GM12878 (cell line): ENCODE results near the gene CACNA1H. TPM values are rescaled to one million over a fixed set of nuclear protein-coding genes. Genes with fewer than 3 reads are reported as not detected.

Experiments used
- ATAC-seq: fragments of 200-7000 bp; cut with Tn5 transposase; 3 replicates; pipeline ENCODE4 v1.9.1; 2020; ENCODE audit warnings: mild to moderate bottlenecking, moderate library complexity
- BruUV-seq: library from RNA; stranded (reverse); fragments of 400-500 nt; replicated peaks from 2 replicates; lab custom pipeline; 2021; lab: Mats Ljungman, UMichigan
- CTCF ChIA-PET: fragments of 300-600 bp; sonication (Branson Sonifier 250); formaldehyde crosslinking; extraction: SDS; loops from one replicate; lab custom pipeline; 2021; ENCODE audit warnings: inconsistent platforms; lab: Yijun Ruan, JAX
- POLR2A ChIA-PET: fragments of 350-600 bp; formaldehyde crosslinking; extraction: SDS; loops from one replicate; lab custom pipeline; 2021; ENCODE audit warnings: inconsistent platforms; lab: Charles Lee
- RAD21 ChIA-PET: fragments of 300-600 bp; sonication (Branson Sonifier 250); formaldehyde crosslinking; loops from one replicate; lab custom pipeline; 2023; ENCODE audit warnings: antibody characterized with exemption; ENCODE audit not compliant: unreplicated experiment; lab: Charles Lee
- SMC1A ChIA-PET: fragments of 300-600 bp; sonication (Branson Sonifier 250); formaldehyde crosslinking; loops from one replicate; lab custom pipeline; 2023; ENCODE audit not compliant: unreplicated experiment, uncharacterized antibody; lab: Charles Lee
- DNase-seq: peaks from one replicate; pipeline ENCODE4 v3.0.0-alpha.2; 2011; ENCODE audit warnings: low read depth, low spot score
- FAIRE-seq: peaks from 3 replicates; lab custom pipeline; 2011; peaks lifted over from hg19 to GRCh38; lab: Jason Lieb, UNC
- H2AFZ ChIP-seq: 2 replicates; pipeline ENCODE4 v1.6.0; 2011; ENCODE audit warnings: low read depth, low read length, control low read depth; ENCODE audit not compliant: control insufficient read depth
- H3K27ac ChIP-seq: 2 replicates; pipeline ENCODE4 v1.5.1; 2011; ENCODE audit warnings: control low read depth; ENCODE audit not compliant: control insufficient read depth, insufficient read depth
- H3K27me3 ChIP-seq, 2 experiments: replicated peaks in 1 of 2; 2 replicates each; pipeline versions ENCODE4 v1.6.0 to v1.6.1; 2011; ENCODE audit warnings: low read length in 1 of 2; ENCODE audit not compliant: control insufficient read depth in 2 of 2, insufficient read depth in 2 of 2
- H3K36me3 ChIP-seq, 2 experiments: 2 replicates each; pipeline ENCODE4 v1.5.1; 2011; ENCODE audit warnings: low read length in 1 of 2; ENCODE audit not compliant: control insufficient read depth in 2 of 2, insufficient read depth in 2 of 2
- H3K4me1 ChIP-seq: 2 replicates; pipeline ENCODE4 v1.6.1; 2011; ENCODE audit warnings: mild to moderate bottlenecking, low read length, moderate library complexity, mixed read lengths; ENCODE audit not compliant: control insufficient read depth, insufficient read depth
- H3K4me2 ChIP-seq: 2 replicates; pipeline ENCODE4 v1.6.0; 2011; ENCODE audit warnings: control low read depth; ENCODE audit not compliant: control insufficient read depth, insufficient read depth
- H3K4me3 ChIP-seq: fragments of 200-600 bp; sonication (generic); 2 replicates; pipeline ENCODE4 v1.5.1; 2016
- H3K79me2 ChIP-seq: 2 replicates; pipeline ENCODE4 v1.6.0; 2011; ENCODE audit warnings: low read length; ENCODE audit not compliant: control insufficient read depth, insufficient read depth
- H3K9ac ChIP-seq: 2 replicates; pipeline ENCODE4 v1.8.0; 2011; ENCODE audit warnings: low read length, control low read depth, mixed read lengths; ENCODE audit not compliant: control insufficient read depth, insufficient read depth
- H3K9me3 ChIP-seq: replicated peaks from 3 replicates; pipeline ENCODE4 v1.5.1; 2011; ENCODE audit warnings: mild to moderate bottlenecking, low read length; ENCODE audit not compliant: control insufficient read depth, insufficient read depth
- H4K20me1 ChIP-seq: 2 replicates; pipeline ENCODE4 v1.6.0; 2011; ENCODE audit not compliant: control insufficient read depth, insufficient read depth
- ATF2 ChIP-seq: IDR thresholded peaks from 2 replicates; pipeline ENCODE4 v1.6.1; 2012; ENCODE audit warnings: low read length, inconsistent platforms
- BACH1 ChIP-seq: fragments of 450-650 bp; IDR thresholded peaks from 2 replicates; pipeline ENCODE4 v1.6.1; 2017; ENCODE audit warnings: mild to moderate bottlenecking, borderline replicate concordance
- CBX3 ChIP-seq: fragments of 200-600 bp; sonication (generic); IDR thresholded peaks from 2 replicates; pipeline ENCODE4 v1.6.1; 2016; ENCODE audit warnings: low read depth, borderline replicate concordance
- ESRRA ChIP-seq: IDR thresholded peaks from 2 replicates; pipeline ENCODE4 v1.6.1; 2012; ENCODE audit warnings: mild to moderate bottlenecking, low read length, improper control_type of control experiment
- FOXK2 ChIP-seq: fragments of 450-650 bp; IDR thresholded peaks from 2 replicates; pipeline ENCODE4 v1.6.1; 2017; ENCODE audit warnings: mild to moderate bottlenecking, moderate library complexity
- GATAD2B ChIP-seq: fragments of 450-650 bp; conservative IDR thresholded peaks from 2 replicates; pipeline ENCODE4 v1.6.1; 2017; ENCODE audit warnings: low read depth, mild to moderate bottlenecking, moderate library complexity
- NFIC ChIP-seq: IDR thresholded peaks from 2 replicates; pipeline ENCODE4 v1.6.1; 2012; ENCODE audit warnings: low read depth, mild to moderate bottlenecking, inconsistent platforms, low read length, moderate library complexity
- NFYA ChIP-seq: IDR thresholded peaks from 2 replicates; pipeline ENCODE4 v1.6.1; 2011; ENCODE audit warnings: low read depth, mild to moderate bottlenecking, low read length, improper control_type of control experiment, borderline replicate concordance
- PML ChIP-seq: IDR thresholded peaks from 2 replicates; pipeline ENCODE4 v1.6.1; 2012; ENCODE audit warnings: low read length, inconsistent platforms
- POLR2A ChIP-seq: IDR thresholded peaks from 2 replicates; pipeline ENCODE4 v1.6.1; 2011; ENCODE audit warnings: low read depth, mild to moderate bottlenecking, low read length
- RAD51 ChIP-seq: fragments of 450-650 bp; IDR thresholded peaks from 2 replicates; pipeline ENCODE4 v1.6.1; 2016; ENCODE audit warnings: moderate library complexity, mild to moderate bottlenecking, inconsistent platforms
- RUNX3 ChIP-seq: IDR thresholded peaks from 2 replicates; pipeline ENCODE4 v1.6.1; 2012; ENCODE audit warnings: low read length, inconsistent platforms
- SMC3 ChIP-seq: IDR thresholded peaks from 2 replicates; pipeline ENCODE4 v1.6.1; 2011; ENCODE audit warnings: low read length, improper control_type of control experiment, borderline replicate concordance
- USF1 ChIP-seq: IDR thresholded peaks from 2 replicates; pipeline ENCODE4 v1.6.1; 2011; ENCODE audit warnings: borderline replicate concordance, low read depth, mild to moderate bottlenecking, moderate library complexity, mixed read lengths, low read length; ENCODE audit not compliant: insufficient read depth; ENCODE audit errors: extremely low read length
- WRNIP1 ChIP-seq: IDR thresholded peaks from 2 replicates; pipeline ENCODE4 v1.6.1; 2011; ENCODE audit warnings: low read depth, low read length, improper control_type of control experiment, borderline replicate concordance
- ZNF24 ChIP-seq: fragments of 450-650 bp; IDR thresholded peaks from 2 replicates; pipeline ENCODE4 v1.6.1; 2017; ENCODE audit warnings: antibody characterized with exemption, mild to moderate bottlenecking
- ZNF384 ChIP-seq: IDR thresholded peaks from 2 replicates; pipeline ENCODE4 v1.6.1; 2012; ENCODE audit warnings: low read depth, mild to moderate bottlenecking, low read length, improper control_type of control experiment, borderline replicate concordance
- WGBS: methylation state at CpG from one replicate; pipeline ENCODE4 v1.1.6; 2016; ENCODE audit warnings: low lambda C conversion rate; ENCODE audit not compliant: insufficient replicate concordance, insufficient coverage; ENCODE audit errors: missing lambda C conversion rate; 5-methylcytosine and 5-hydroxymethylcytosine counted together
- in situ Hi-C: fragments of 300-500 bp; cut with MboI; formaldehyde crosslinking; loops from 9 replicates; pipeline ENCODE4 v1.14.3; 2018; ENCODE audit warnings: mixed read lengths
- intact Hi-C: fragments of 100-400 bp; cut with micrococcal nuclease; formaldehyde crosslinking; loops from one replicate; pipeline ENCODE4 v1.14.2; 2022; ENCODE audit not compliant: unreplicated experiment
- polyA plus RNA-seq, 11 experiments: library from polyadenylated mRNA; depleted of rRNA in 4 of 11; unstranded in 6 of 11; stranded (reverse) in 5 of 11; fragments of >200 nt; fragmentation: Nextera tagmentation in 4 of 11; fragmentation: Illumina TruSeq in 1 of 11; extraction: Ambion mirVana in 4 of 11; extraction: Trizol in 1 of 11; gene quantifications; 1 replicate in 1 of 11; 2 replicates in 10 of 11; pipeline versions ENCODE4 v1.2.1 to v1.2.3, GENCODE V29; 2011 to 2016; ENCODE audit warnings: inconsistent platforms in 2 of 11, missing spikeins in 2 of 11, low read depth in 1 of 11
- total RNA-seq, 4 experiments: library from RNA; depleted of rRNA in 3 of 4; stranded (reverse); fragments of >200 nt in 3 of 4; fragmentation: Illumina TruSeq in 1 of 4; extraction: Trizol in 1 of 4; gene quantifications; 2 replicates each; pipeline versions ENCODE4 v1.2.1 to v1.2.3, GENCODE V29; 2013 to 2021

The CACNA1H gene
- total and polyA plus RNA-seq, 10 of the 15 experiments (the other 5 are each of a cell fraction or from before 2014, with no cell fraction given): 0.03 to 0.54 TPM; not detected in 8

GRCh38 chr16:1192384-1193073, 39.6 kb downstream of the CACNA1H start:
- TF ChIP-seq PML (no peak), RAD51 (no peak), FOXK2 (no peak), WRNIP1 (no peak)
- TF ChIP-seq, all 136 proteins: peak for 0
- no peak for FAIRE-seq
- CTCF ChIA-PET: no interaction called here

GRCh38 chr16:1193143-1193824, 40.4 kb downstream of the CACNA1H start:
- Histone ChIP-seq H3K9ac (no peak overlapping the region), H3K9me3 (no peaks in the 10 kb centered on the region), H3K4me1 (no peaks in the 10 kb centered on the region), H3K36me3 (no peaks in the 10 kb centered on the region), H3K27me3 (no peaks in the 10 kb centered on the region), H3K4me3 (no peak overlapping the region), H2AFZ (no peak overlapping the region), H4K20me1 (no peaks in the 10 kb centered on the region), H3K27ac (no peak overlapping the region), H3K4me2 (no peak overlapping the region), H3K79me2 (no peaks in the 10 kb centered on the region)
- SMC1A ChIA-PET: no interaction called here
- no TSS peak for BruUV-seq
- CTCF ChIA-PET: no interaction called here
- no peak for DNase-seq
- RAD21 ChIA-PET: no interaction called here
- intact Hi-C loops (no loop called here), in situ Hi-C loops (no loop called here)
- FAIRE-seq: no peak
- no peak for ATAC-seq
- POLR2A ChIA-PET: no interaction called here
- 49% methylated on average over 30 of the region's 30 CpGs for WGBS
- TF ChIP-seq SMC3 (no peak), POLR2A (no peak), RUNX3 (no peak), USF1 (no peak), NFYA (no peak), GATAD2B (no peak), ATF2 (no peak), ZNF24 (no peak), ZNF384 (no peak), CBX3 (no peak), BACH1 (no peak), ESRRA (no peak), NFIC (no peak)

More at GRCh38 chr16:1192384-1193073, 39.6 kb downstream of the CACNA1H start:
- Histone ChIP-seq H3K79me2 (no peaks in the 10 kb centered on the region), H2AFZ (no peak overlapping the region), H4K20me1 (no peaks in the 10 kb centered on the region), H3K9me3 (no peaks in the 10 kb centered on the region), H3K27ac (no peak overlapping the region), H3K9ac (no peak overlapping the region), H3K4me2 (no peak overlapping the region), H3K4me1 (no peaks in the 10 kb centered on the region), H3K27me3 (no peaks in the 10 kb centered on the region), H3K4me3 (no peak overlapping the region), H3K36me3 (no peaks in the 10 kb centered on the region)
- POLR2A ChIA-PET: no interaction called here
- 56% methylated on average over 9 of the region's 9 CpGs for WGBS
- intact Hi-C loops: no loop called here
- no peak for ATAC-seq
- no TSS peak for BruUV-seq
- SMC1A ChIA-PET: no interaction called here
- no peak for DNase-seq
- in situ Hi-C loops: no loop called here
- RAD21 ChIA-PET: no interaction called here
